Endothelial cell (in vitro differentiated cells): ENCODE data around the gene GATA1. TPM values are rescaled to one million over a fixed set of nuclear protein-coding genes. Genes with fewer than 3 reads are reported as not detected.

Experiments
- DNase-seq: peaks from one replicate; pipeline ENCODE4 v3.0.0; 2021; ENCODE audit warnings: low spot score
- H3K27ac Mint-ChIP-seq: one replicate; pipeline ENCODE4 v1.8.0; 2021; ENCODE audit warnings: mixed read lengths, inconsistent platforms; ENCODE audit not compliant: unreplicated experiment
- H3K27me3 Mint-ChIP-seq: one replicate; pipeline ENCODE4 v1.8.0; 2021; ENCODE audit warnings: mild to moderate bottlenecking, moderate library complexity, mixed read lengths, inconsistent platforms; ENCODE audit not compliant: unreplicated experiment
- H3K36me3 Mint-ChIP-seq: one replicate; pipeline ENCODE4 v1.8.0; 2021; ENCODE audit warnings: mild to moderate bottlenecking, low read depth, mixed read lengths, inconsistent platforms; ENCODE audit not compliant: unreplicated experiment
- H3K4me1 Mint-ChIP-seq: one replicate; pipeline ENCODE4 v1.8.0; 2021; ENCODE audit warnings: mild to moderate bottlenecking, mixed read lengths, inconsistent platforms; ENCODE audit not compliant: unreplicated experiment
- H3K4me3 Mint-ChIP-seq: one replicate; pipeline ENCODE4 v1.8.0; 2021; ENCODE audit warnings: mild to moderate bottlenecking, mixed read lengths, inconsistent platforms; ENCODE audit not compliant: unreplicated experiment
- H3K9me3 Mint-ChIP-seq: one replicate; pipeline ENCODE4 v1.8.0; 2021; ENCODE audit warnings: mixed read lengths, inconsistent platforms; ENCODE audit not compliant: unreplicated experiment
- CTCF ChIP-seq: fragments of 200-600 bp; sonication (generic); IDR thresholded peaks from one replicate; pipeline ENCODE4 v1.5.0; 2021; ENCODE audit warnings: antibody characterized with exemption; ENCODE audit not compliant: unreplicated experiment
- total RNA-seq: library from RNA; stranded (reverse); fragmentation: NEBNext Ultra II Directional; extraction: Animal tissue kit (Norgen Biotek cat#: 25700); gene quantifications from one replicate; pipeline ENCODE4 v1.2.1, GENCODE V29; 2021; ENCODE audit not compliant: unreplicated experiment

The GATA1 gene
- total RNA-seq, 1 donor from 2014 or later: not detected

GRCh38 chrX:48831136-48831908, 44.9 kb downstream of the GATA1 start:
- no peak overlapping the region for H3K4me3 Mint-ChIP-seq
- no peaks in the 10 kb centered on the region for H3K9me3 Mint-ChIP-seq

GRCh38 chrX:48831909-48832291, 45.5 kb downstream of the GATA1 start:
- Mint-ChIP-seq H3K36me3 (peaks cover 15% of the 10 kb centered on the region), H3K9me3 (no peaks in the 10 kb centered on the region), H3K27me3 (peaks cover 21% of the 10 kb centered on the region), H3K4me3 (no peak overlapping the region), H3K4me1 (peaks cover 13% of the 10 kb centered on the region), H3K27ac (no peak overlapping the region)
- DNase-seq: no peak
- TF ChIP-seq CTCF: no peak

More at GRCh38 chrX:48831136-48831908, 44.9 kb downstream of the GATA1 start:
- Mint-ChIP-seq H3K27me3 (peaks cover 19% of the 10 kb centered on the region), H3K36me3 (peaks cover 15% of the 10 kb centered on the region), H3K27ac (no peak overlapping the region), H3K4me1 (peaks cover 11% of the 10 kb centered on the region)
- no peak for TF ChIP-seq CTCF
- DNase-seq: no peak

- H3K4me1 Mint-ChIP-seq: peaks cover 13% of the 10 kb centered on the region
- peaks cover 17% of the 10 kb centered on the region for H3K27me3 Mint-ChIP-seq
- H3K27ac Mint-ChIP-seq: no peak overlapping the region
- H3K4me3 Mint-ChIP-seq: peak overlapping the region; percentile 31
- H3K36me3 Mint-ChIP-seq: peaks cover 6% of the 10 kb centered on the region
- DNase-seq: no peak
- no peaks in the 10 kb centered on the region for H3K9me3 Mint-ChIP-seq
- no peak for TF ChIP-seq CTCF
Measured at GRCh38 chrX:48833542-48834138, 47.2 kb downstream of the GATA1 start.

- Mint-ChIP-seq H3K4me1 (peaks cover 13% of the 10 kb centered on the region), H3K27ac (peak overlapping the region; percentile 48), H3K36me3 (peaks cover 6% of the 10 kb centered on the region), H3K9me3 (no peaks in the 10 kb centered on the region), H3K4me3 (peak overlapping the region; percentile 92), H3K27me3 (peaks cover 16% of the 10 kb centered on the region)
- TF ChIP-seq CTCF: no peak
- no peak for DNase-seq
Measured at GRCh38 chrX:48834383-48834709, 48.0 kb downstream of the GATA1 start.
